Stimulated activated CD8-positive, alpha-beta memory T cell treated with anti-CD3 and anti-CD28 coated beads, Interleukin-4, amount 100 ng/mL, for 1 hour (primary cell): ENCODE measurements around the gene GTF3C5.

Experiments
- DNase-seq, 2 donors: peaks; one replicate each; pipeline ENCODE4 v3.0.0-alpha.2; 2020; ENCODE audit warnings: low read depth in 2 of 2, low spot score in 1 of 2

The GTF3C5 gene

DNA sequence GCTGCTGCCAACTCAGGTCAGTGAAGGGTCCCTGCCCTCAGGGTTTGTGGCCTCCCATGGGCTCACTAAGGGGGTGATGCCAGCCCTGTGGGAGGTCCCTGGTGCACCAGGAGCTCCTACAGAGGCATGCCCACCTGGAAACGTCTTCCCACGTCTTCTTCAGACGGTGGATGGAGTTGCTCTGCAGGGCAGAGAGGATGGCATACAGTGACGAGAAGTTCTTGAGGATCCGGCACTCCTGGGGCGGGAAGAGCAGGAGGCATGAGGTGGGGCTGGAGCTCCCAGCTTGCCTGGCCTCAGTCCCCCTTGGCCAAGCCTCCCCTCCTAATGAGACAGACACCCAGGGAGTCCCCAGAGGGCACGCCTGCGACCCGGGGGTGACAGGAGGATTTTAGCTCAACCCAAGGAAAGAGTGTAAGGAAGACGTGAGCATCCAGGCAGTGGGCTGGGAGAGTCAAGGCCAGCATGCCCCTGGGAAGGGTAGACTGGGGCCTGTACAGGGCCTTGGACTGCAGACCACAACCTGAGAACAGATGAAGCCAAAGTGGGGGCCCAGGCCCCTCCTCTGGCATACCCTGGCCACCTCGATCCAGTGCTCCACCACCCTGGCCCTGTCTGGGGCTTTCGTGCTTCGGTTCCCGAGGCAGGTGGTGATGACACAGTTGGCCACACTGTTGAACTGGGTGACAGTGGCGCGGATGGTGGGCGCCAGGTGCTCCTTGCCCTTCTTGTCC is 75.9 kb downstream of the GTF3C5 start:
- DNase-seq = no peak

DNA sequence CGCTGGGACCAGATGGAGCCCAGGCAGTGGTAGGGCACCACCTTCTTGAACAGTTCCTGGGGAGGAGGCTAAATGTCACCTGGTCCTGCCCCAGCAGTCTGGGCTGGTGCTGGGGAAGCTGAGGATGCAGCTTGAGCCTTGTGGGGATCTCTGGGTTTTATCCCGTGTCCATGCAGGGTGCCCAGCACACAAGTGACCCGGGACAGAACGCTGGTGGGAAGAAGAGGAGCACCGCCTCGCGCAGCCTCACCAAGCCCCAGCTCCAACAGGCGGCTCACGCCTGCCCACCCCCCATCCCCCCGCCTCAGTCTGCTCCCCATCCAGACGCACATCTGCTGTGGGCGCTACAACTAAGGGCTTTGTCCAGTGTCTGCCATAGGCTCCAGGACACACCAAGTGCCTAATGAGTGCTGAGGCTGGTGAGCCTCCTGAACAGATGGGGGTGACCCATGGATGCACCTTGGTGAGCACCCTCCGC is 76.5 kb downstream of the GTF3C5 start:
- DNase-seq = no peak
